ENCODE measurements around the gene FRAS1.

DNA sequence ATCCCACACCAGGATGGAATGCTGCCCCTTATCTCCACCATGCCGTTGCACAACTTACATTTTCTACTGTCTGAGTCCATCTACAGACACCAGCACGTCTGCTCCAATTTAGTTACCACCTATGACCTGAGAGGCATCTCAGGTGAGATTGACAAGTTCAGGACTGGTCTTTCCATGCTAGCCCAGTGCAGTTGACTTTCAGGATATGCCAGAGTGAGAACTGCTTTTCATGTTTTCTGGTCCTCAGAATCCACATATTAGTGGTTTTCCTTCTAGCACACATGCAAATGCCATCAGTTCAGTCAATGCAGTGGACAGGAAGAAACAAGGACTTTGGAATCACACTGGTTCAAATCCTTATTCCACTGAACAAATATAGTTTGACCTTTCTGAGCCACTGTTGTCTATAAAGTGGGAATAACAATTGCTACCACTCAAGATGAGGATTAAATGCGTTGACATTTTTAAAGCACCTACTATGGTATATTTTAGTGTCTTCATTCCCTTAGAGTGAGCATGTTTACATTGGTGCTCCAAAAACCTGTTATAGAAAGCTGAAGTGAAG, 456.4 kb downstream of the FRAS1 start:
- TF ChIP-seq, protein P1, sequence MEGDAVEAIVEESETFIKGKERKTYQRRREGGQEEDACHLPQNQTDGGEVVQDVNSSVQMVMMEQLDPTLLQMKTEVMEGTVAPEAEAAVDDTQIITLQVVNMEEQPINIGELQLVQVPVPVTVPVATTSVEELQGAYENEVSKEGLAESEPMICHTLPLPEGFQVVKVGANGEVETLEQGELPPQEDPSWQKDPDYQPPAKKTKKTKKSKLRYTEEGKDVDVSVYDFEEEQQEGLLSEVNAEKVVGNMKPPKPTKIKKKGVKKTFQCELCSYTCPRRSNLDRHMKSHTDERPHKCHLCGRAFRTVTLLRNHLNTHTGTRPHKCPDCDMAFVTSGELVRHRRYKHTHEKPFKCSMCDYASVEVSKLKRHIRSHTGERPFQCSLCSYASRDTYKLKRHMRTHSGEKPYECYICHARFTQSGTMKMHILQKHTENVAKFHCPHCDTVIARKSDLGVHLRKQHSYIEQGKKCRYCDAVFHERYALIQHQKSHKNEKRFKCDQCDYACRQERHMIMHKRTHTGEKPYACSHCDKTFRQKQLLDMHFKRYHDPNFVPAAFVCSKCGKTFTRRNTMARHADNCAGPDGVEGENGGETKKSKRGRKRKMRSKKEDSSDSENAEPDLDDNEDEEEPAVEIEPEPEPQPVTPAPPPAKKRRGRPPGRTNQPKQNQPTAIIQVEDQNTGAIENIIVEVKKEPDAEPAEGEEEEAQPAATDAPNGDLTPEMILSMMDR (IDR thresholded peaks at IDR 0.05) = no peak
- TF ChIP-seq EP300 (IDR thresholded peaks at IDR 0.05) = no peak
- no peak for TF ChIP-seq POLR2AphosphoS5 (IDR thresholded peaks at IDR 0.05)
- TF ChIP-seq POLR2A (IDR thresholded peaks at IDR 0.05) = no peak
